Peyer's patch (tissue), 4 donors: ENCODE data around the gene ZFC3H1. TPM values are rescaled to one million over a fixed set of nuclear protein-coding genes. Genes with fewer than 3 reads are reported as not detected.

Source experiments
- DNase-seq, 3 donors: peaks; one replicate each; pipeline ENCODE4 v3.0.0-alpha.2; 2017 to 2019
- H3K27ac ChIP-seq, 4 donors: fragments of 200-600 bp; sonication (generic); one replicate each; pipeline ENCODE4 v1.5.1; 2016 to 2019
- H3K27me3 ChIP-seq, 2 donors: fragments of 200-600 bp; sonication (generic); one replicate each; pipeline ENCODE4 v1.5.1; 2019
- H3K36me3 ChIP-seq, 3 donors: fragments of 200-600 bp; sonication (generic); one replicate each; pipeline ENCODE4 v1.5.1; 2016 to 2019
- H3K4me1 ChIP-seq, 4 donors: fragments of 200-600 bp; sonication (generic); one replicate each; pipeline ENCODE4 v1.5.1; 2016 to 2019
- H3K4me3 ChIP-seq, 4 donors: fragments of 200-600 bp; sonication (generic); 1 replicate in 3 of 4; 2 replicates in 1 of 4; pipeline ENCODE4 v1.5.1; 2016 to 2019; ENCODE audit warnings: mild to moderate bottlenecking in 1 of 4
- H3K9me3 ChIP-seq, 4 donors: fragments of 200-600 bp; sonication (generic); one replicate each; pipeline ENCODE4 v1.5.1; 2016 to 2019; ENCODE audit warnings: mild to moderate bottlenecking in 1 of 4
- CTCF ChIP-seq, 6 experiments: fragments of 450-650 bp in 4 of 6; fragments of 200-600 bp in 2 of 6; sonication (generic) in 1 of 6; IDR thresholded peaks; one replicate each; pipeline ENCODE4 v1.5.1; 2017 to 2019; ENCODE audit warnings: antibody characterized with exemption in 6 of 6, mild to moderate bottlenecking in 3 of 6, moderate library complexity in 1 of 6
- POLR2A ChIP-seq, 2 donors: fragments of 450-650 bp; IDR thresholded peaks; one replicate each; pipeline ENCODE4 v1.5.1; 2017; ENCODE audit warnings: antibody characterized with exemption in 2 of 2, mild to moderate bottlenecking in 2 of 2, moderate library complexity in 2 of 2
- total RNA-seq, 4 donors: library from RNA; depleted of rRNA; stranded (reverse); fragments of >200 nt; gene quantifications; one replicate each; pipeline ENCODE4 v1.1.0, GENCODE V29; 2016

The ZFC3H1 gene
- total RNA-seq, result 100 to 1,000 TPM; 131 to 309 (median 156) TPM

- H3K27ac ChIP-seq, result peak within 1 kb of the TSS; percentile 91 to 98 (median 96)
- H3K4me3 ChIP-seq, result peak within 1 kb of the TSS; percentile 72 to 92 (median 84)
- TF ChIP-seq CTCF (IDR thresholded peaks at IDR 0.05) (no peak), POLR2A (IDR thresholded peaks at IDR 0.05) (peak; percentile 95 to 98)
- peaks cover 0 to 29% (median 2%) of the 10 kb centered on the region in 4 donors for H3K4me1 ChIP-seq
- H3K27me3 ChIP-seq, result no peaks in the 10 kb centered on the region
- peak; percentile 93 to 98 (median 93) for DNase-seq
- H3K9me3 ChIP-seq, result no peaks in the 10 kb centered on the region
- peaks cover 0 to 17% (median 0%) of the 10 kb centered on the region in 3 donors for H3K36me3 ChIP-seq
Measured at GRCh38 chr12:71663561-71664410, at the start of gene ZFC3H1, which contains the start of gene THAP2. Gene ZFC3H1 (minus strand): TSS chr12:71663848. CDS start chr12:71663610, 238 bp downstream. Gene THAP2 (plus strand): TSS chr12:71664301. CDS start chr12:71664510, 209 bp downstream.

- no peak overlapping the region for H3K27ac ChIP-seq
- H3K4me3 ChIP-seq, result no peak overlapping the region
- TF ChIP-seq CTCF (IDR thresholded peaks at IDR 0.05) (no peak), POLR2A (IDR thresholded peaks at IDR 0.05) (no peak)
Measured at GRCh38 chr12:71710276-71711125, 46.9 kb upstream of the ZFC3H1 start.

GRCh38 chr12:71708658-71709057, 45.0 kb upstream of the ZFC3H1 start:
- Histone ChIP-seq H3K9me3 (peaks cover 0 to 8% (median 0%) of the 10 kb centered on the region in 4 donors), H3K4me3 (no peak overlapping the region), H3K4me1 (no peaks in the 10 kb centered on the region), H3K27ac (no peak overlapping the region), H3K27me3 (no peaks in the 10 kb centered on the region), H3K36me3 (peaks cover 0 to 12% (median 0%) of the 10 kb centered on the region in 3 donors)
- DNase-seq, result no peak
- TF ChIP-seq CTCF (IDR thresholded peaks at IDR 0.05) (no peak), POLR2A (IDR thresholded peaks at IDR 0.05) (no peak)

More at GRCh38 chr12:71710276-71711125, 46.9 kb upstream of the ZFC3H1 start:
- no peak for DNase-seq
- peaks cover 0 to 8% (median 0%) of the 10 kb centered on the region in 4 donors for H3K9me3 ChIP-seq
- no peaks in the 10 kb centered on the region for H3K4me1 ChIP-seq
- peaks cover 0 to 8% (median 0%) of the 10 kb centered on the region in 3 donors for H3K36me3 ChIP-seq
- no peaks in the 10 kb centered on the region for H3K27me3 ChIP-seq

GRCh38 chr12:71704920-71705319, 41.3 kb upstream of the ZFC3H1 start:
- DNase-seq, result no peak
- no peak for TF ChIP-seq POLR2A (IDR thresholded peaks at IDR 0.05)
- no peak for TF ChIP-seq CTCF (IDR thresholded peaks at IDR 0.05)
- Histone ChIP-seq H3K27ac (no peak overlapping the region), H3K4me1 (no peaks in the 10 kb centered on the region), H3K36me3 (peaks cover 0 to 34% (median 0%) of the 10 kb centered on the region in 3 donors), H3K27me3 (no peaks in the 10 kb centered on the region), H3K9me3 (no peaks in the 10 kb centered on the region), H3K4me3 (no peak overlapping the region)

GRCh38 chr12:71703206-71703605, 39.6 kb upstream of the ZFC3H1 start:
- H3K4me3 ChIP-seq, result no peak overlapping the region
- TF ChIP-seq CTCF (IDR thresholded peaks at IDR 0.05) (no peak), POLR2A (IDR thresholded peaks at IDR 0.05) (no peak)
- peaks cover 0 to 47% (median 0%) of the 10 kb centered on the region in 3 donors for H3K36me3 ChIP-seq
- H3K4me1 ChIP-seq, result no peaks in the 10 kb centered on the region
- no peak overlapping the region for H3K27ac ChIP-seq
- H3K9me3 ChIP-seq, result no peaks in the 10 kb centered on the region
- no peaks in the 10 kb centered on the region for H3K27me3 ChIP-seq
- DNase-seq, result no peak
